HG02885 (cell line): ENCODE measurements around the gene PCDHGA7.
"Not testable (repeated sequence)": the region's sequence is repeated elsewhere in the genome, so short reads cannot be mapped to it uniquely, and the experiment has no call there.

Source experiments
- ATAC-seq: cut with Tn5 transposase; IDR thresholded peaks from one replicate; pipeline ENCODE4 v1.9.1; 2021; ENCODE audit warnings: mild to moderate bottlenecking; ENCODE audit not compliant: unreplicated experiment, poor library complexity

Gene PCDHGA7

DNA sequence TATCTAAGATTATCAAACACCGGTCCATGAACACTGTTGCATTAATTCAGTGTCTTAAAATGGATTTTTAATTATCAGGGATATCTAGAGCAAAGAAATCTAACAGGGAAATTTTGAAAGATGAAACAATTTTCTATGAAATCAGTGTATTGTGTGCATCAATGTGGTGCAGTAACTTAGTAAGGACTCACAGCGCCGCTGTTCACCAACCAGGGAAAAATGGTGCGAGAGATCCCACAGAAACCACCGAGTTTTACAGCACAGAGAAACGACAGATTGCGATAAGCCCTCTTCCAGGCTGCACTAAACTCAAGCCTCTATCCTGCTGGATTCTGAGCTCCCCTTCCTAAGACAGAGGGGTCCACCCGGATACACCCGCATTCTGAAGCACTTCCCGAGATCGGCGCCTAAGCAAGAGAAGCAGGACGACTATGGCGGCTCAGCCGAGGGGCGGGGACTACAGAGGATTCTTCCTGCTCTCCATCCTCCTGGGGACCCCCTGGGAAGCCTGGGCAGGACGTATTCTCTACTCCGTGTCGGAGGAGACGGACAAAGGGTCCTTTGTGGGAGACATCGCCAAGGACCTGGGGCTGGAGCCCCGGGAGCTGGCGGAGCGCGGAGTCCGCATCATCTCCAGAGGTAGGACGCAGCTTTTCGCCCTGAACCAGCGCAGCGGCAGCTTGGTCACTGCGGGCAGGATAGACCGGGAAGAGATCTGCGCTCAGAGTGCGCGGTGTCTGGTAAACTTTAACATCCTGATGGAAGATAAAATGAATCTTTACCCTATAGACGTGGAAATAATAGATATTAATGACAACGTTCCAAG is at the start of gene PCDHGA7:
Gene PCDHGA7 (plus strand): TSS at position 274 of the 826 bp plus-strand sequence. CDS start 158 bp downstream, at position 432.
- ATAC-seq = peak; percentile 85

DNA sequence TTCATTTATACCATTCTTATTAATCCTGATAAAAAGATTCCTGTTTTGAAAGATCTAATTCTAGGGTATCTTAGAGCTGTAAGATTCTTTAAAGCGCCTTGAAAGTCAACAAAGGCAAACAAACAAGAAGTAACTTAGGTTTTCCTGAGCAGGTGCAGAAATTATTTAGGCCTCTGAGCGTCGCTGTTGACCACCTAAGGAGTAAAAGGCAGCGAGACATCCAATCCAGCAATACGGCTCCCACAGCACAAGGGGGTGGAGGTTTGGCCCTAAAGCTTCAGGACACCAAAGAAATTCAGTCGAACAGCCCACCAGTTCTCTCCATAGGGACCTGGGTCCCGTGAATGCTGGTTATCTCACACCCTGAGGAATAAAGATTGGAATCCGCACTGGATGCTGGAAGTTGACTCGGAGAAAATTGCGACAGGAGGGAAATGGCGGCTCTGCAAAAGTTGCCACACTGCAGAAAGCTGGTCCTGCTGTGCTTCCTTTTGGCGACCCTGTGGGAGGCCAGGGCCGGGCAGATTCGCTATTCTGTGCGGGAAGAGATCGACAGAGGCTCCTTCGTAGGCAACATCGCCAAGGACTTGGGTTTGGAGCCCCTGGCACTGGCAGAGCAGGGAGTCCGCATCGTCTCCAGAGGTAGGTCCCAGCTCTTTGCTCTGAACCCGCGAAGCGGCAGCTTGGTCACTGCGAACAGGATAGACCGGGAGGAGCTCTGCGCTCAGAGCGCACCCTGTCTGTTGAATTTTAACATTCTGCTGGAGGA is 43.8 kb upstream of the PCDHGA7 start, which contains the start of gene PCDHGA2:
Gene PCDHGA2 (plus strand): TSS at position 223 of the 769 bp plus-strand sequence.
- ATAC-seq = no peak

GRCh38 chr5:141340781-141341354 is 41.7 kb upstream of the PCDHGA7 start:
- ATAC-seq = not testable (repeated sequence)

- ATAC-seq = no peak
Measured at GRCh38 chr5:141342773-141343172, 39.8 kb upstream of the PCDHGA7 start.

DNA sequence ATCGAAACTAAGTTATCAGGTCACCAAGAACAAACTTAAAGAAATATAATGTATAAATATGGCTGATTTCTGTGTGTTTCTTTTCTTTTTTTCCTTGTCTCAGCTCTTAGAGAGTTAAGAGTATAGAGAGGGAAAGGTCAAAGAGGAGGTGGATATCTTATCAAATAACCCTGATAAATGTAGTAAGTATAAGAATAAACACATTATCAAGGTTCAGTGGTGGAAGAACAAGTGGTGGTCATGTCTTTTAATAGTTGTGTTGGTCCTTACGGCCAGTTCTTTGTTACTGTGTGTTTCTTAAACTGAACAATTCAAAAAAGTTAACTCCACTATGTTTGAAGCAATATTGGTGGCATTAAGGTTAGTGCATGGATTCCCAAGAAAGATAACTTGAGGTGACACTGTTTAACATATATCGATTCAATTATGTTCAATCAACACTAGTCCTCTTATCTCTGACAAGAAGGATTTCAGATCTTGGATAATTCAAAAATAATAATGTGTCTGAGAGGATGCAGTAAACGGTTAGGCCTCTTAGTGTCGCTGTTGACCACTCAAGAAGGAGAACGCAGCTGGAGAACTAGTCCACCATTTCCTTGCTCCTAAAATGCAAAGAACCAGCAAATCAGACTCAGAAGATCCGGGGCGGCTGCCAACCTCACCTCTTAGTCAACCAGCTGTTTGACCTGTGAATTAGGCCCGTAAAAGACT is 39.1 kb upstream of the PCDHGA7 start, which contains the start of gene PCDHGA3:
Gene PCDHGA3 (plus strand): TSS at position 588 of the 711 bp plus-strand sequence. CDS start 205 bp downstream, outside the sequence.
- ATAC-seq = no peak

DNA sequence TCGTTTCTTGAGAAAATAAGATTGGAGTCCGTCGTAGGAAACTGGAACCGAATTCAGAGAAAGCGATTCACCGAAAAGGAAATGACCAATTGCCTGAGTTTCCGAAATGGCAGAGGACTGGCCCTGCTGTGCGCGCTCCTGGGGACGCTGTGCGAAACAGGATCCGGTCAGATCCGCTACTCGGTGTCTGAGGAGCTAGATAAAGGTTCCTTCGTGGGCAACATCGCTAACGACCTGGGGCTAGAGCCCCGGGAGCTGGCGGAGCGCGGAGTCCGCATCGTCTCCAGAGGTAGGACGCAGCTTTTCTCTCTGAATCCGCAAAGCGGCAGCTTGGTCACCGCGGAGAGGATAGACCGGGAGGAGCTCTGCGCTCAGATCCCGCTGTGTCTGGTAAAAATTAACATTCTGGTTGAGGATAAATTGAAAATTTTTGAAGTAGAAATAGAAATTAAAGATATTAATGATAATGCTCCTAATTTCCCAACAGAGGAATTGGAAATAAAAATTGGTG is 38.5 kb upstream of the PCDHGA7 start:
- ATAC-seq = no peak

GRCh38 chr5:141345327-141345726 is 37.2 kb upstream of the PCDHGA7 start:
- ATAC-seq = no peak

DNA sequence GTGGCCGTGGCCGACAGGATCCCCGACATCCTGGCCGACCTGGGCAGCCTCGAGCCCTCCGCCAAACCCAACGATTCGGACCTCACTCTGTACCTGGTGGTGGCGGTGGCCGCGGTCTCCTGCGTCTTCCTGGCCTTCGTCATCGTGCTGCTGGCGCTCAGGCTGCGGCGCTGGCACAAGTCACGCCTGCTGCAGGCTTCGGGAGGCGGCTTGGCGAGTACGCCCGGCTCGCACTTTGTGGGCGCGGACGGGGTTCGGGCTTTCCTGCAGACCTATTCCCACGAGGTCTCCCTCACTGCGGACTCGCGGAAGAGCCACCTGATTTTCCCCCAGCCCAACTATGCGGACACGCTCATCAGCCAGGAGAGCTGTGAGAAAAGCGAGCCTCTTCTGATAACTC is 36.5 kb upstream of the PCDHGA7 start:
- ATAC-seq = not testable (repeated sequence)

GRCh38 chr5:141349917-141350619 is 32.5 kb upstream of the PCDHGA7 start, which contains the start of gene PCDHGB1:
Gene PCDHGB1 (plus strand): TSS chr5:141350099. CDS start chr5:141350261, 162 bp downstream.
- ATAC-seq = no peak

GRCh38 chr5:141351591-141351990 is 31.0 kb upstream of the PCDHGA7 start:
- no peak for ATAC-seq

GRCh38 chr5:141354900-141355469 is 27.6 kb upstream of the PCDHGA7 start, which contains the start of gene PCDHGA4:
Gene PCDHGA4 (plus strand): TSS chr5:141355021. CDS start chr5:141355108, 87 bp downstream.
- no peak for ATAC-seq

DNA sequence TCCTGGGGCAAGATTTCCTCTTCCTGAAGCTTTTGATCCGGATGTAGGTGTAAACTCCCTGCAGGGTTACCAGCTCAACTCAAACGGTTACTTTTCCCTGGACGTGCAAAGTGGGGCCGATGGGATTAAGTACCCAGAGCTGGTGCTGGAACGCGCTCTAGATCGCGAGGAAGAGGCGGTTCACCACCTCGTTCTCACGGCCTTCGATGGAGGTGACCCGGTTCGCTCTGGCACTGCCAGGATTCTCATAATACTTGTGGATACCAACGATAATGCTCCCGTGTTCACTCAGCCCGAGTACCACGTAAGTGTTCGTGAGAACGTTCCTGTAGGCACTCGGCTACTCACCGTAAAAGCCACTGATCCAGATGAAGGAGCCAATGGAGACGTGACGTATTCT is 26.9 kb upstream of the PCDHGA7 start:
- ATAC-seq = no peak

DNA sequence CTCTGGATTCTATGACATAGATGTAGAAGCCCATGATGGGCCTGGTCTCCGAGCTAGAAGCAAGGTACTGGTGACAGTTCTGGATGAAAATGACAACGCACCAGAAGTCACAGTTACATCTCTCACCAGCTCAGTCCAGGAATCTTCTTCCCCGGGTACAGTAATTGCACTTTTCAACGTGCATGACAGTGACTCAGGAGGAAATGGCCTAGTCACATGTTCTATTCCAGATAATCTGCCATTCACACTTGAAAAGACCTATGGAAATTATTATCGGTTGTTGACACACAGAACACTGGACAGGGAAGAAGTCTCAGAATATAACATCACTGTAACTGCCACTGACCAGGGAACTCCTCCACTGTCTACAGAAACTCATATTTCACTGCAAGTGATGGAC is 26.4 kb upstream of the PCDHGA7 start:
- ATAC-seq = no peak

DNA sequence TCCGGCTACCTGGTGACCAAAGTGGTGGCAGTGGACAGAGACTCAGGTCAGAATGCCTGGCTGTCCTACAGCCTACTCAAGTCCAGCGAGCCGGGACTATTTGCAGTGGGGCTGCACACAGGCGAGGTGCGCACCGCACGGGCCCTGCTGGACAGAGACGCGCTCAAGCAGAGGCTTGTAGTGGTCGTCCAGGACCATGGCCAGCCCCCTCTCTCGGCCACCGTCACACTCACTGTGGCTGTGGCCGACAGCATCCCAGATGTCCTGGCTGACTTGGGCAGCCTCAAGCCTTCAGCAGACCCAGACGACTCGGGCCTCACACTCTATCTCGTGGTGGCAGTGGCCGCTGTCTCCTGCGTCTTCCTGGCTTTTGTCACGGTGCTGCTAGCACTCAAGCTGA is 25.6 kb upstream of the PCDHGA7 start:
- ATAC-seq = no peak

DNA sequence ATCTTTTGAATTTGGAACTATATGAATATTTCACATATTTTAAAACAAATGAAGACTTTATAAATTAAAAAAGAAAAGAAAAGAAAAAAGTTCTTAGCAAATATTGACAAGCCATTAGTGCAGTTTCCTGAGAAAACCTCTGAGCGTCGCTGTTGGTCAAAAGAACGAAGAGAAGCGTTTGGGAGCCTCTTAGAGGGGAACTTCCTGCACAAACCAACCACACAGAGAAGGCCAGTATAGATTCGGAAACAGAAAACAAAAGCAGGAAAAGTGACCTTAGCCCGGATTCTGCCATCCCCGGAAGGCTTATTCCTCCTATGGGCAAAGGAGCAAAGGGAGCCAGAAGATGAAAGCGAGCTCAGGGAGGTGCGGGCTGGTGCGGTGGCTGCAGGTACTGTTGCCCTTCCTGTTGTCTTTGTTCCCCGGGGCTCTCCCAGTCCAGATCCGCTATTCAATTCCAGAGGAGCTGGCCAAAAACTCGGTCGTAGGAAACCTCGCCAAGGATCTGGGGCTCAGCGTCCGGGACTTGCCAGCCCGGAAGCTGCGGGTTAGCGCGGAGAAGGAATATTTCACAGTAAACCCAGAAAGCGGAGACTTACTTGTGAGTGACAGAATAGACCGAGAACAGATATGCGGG is 22.6 kb upstream of the PCDHGA7 start, which contains the start of gene PCDHGB2:
Gene PCDHGB2 (plus strand): TSS at position 205 of the 637 bp plus-strand sequence. CDS start 142 bp downstream, at position 347.
- no peak for ATAC-seq

- no peak for ATAC-seq
Measured at GRCh38 chr5:141360685-141361084, 21.9 kb upstream of the PCDHGA7 start.

DNA sequence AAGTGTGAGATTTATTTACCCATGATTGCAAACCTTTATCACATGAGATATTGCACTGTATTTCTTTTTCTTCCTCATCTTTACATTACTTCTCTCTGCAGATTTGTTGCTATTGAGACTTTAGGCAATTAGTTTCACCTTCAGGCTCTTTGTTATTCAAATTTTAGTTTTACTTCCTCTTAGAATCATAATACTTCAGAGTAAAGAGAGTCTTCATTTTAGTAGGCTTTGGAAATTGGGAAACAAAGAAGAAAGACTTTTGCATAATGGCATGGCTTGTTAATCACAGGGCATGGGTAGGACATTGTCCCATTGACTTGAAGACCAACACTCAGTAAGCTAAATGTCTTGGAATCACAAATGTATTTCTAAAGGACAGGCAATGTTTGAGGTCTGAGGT is 19.8 kb upstream of the PCDHGA7 start:
- ATAC-seq = no peak

GRCh38 chr5:141363952-141364660 is 18.4 kb upstream of the PCDHGA7 start, which contains the start of gene PCDHGA5:
Gene PCDHGA5 (plus strand): TSS chr5:141364162. CDS start chr5:141364331, 169 bp downstream.
- no peak for ATAC-seq
